ENCODE data around the gene ZDHHC14.

The ZDHHC14 gene

DNA sequence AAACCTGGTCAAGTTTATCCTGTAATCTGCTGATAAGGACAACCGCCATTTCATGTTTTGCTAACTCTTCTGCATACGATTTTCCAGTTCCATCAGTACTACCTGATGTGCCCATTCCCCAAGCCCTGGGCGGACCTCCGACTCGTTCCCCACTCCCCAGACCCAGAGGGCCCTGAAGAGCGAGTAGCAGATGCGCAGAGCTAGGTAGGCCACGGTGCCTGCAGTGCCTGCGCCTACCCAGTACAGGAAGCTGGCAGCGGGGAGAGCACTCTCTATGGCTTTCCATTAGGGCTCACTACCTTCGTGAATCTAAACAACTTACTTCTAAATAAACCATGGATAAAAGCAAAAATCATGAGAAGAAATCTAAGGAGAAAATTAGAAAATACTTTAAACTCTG, 14.3 kb upstream of the ZDHHC14 start:
- no peak overlapping the region for H2AFZ ChIP-seq (ENCODE audit: low read depth)
- no peak overlapping the region for H3K4me2 ChIP-seq
- H4K20me1 ChIP-seq (ENCODE audit: insufficient read depth): no peaks in the 10 kb centered on the region
- H3K27me3 ChIP-seq (ENCODE audit: insufficient read depth, low read depth): peaks cover 31% of the 10 kb centered on the region
- no peak overlapping the region for H3K4me3 ChIP-seq (IDR thresholded peaks at IDR 0.05; ENCODE audit: insufficient read depth, low read depth, low read length)
- H3K79me2 ChIP-seq (ENCODE audit: insufficient read depth, low read depth): no peaks in the 10 kb centered on the region
- no peaks in the 10 kb centered on the region for H3K36me3 ChIP-seq (ENCODE audit: insufficient read depth)
- H3K9ac ChIP-seq: no peak overlapping the region
- no peak overlapping the region for H3K27ac ChIP-seq
- peaks cover 22% of the 10 kb centered on the region for H3K4me1 ChIP-seq (ENCODE audit: low read depth, poor library complexity, severe bottlenecking)
- TF ChIP-seq, protein P1, sequence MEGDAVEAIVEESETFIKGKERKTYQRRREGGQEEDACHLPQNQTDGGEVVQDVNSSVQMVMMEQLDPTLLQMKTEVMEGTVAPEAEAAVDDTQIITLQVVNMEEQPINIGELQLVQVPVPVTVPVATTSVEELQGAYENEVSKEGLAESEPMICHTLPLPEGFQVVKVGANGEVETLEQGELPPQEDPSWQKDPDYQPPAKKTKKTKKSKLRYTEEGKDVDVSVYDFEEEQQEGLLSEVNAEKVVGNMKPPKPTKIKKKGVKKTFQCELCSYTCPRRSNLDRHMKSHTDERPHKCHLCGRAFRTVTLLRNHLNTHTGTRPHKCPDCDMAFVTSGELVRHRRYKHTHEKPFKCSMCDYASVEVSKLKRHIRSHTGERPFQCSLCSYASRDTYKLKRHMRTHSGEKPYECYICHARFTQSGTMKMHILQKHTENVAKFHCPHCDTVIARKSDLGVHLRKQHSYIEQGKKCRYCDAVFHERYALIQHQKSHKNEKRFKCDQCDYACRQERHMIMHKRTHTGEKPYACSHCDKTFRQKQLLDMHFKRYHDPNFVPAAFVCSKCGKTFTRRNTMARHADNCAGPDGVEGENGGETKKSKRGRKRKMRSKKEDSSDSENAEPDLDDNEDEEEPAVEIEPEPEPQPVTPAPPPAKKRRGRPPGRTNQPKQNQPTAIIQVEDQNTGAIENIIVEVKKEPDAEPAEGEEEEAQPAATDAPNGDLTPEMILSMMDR (conservative IDR thresholded peaks at IDR 0.05; ENCODE audit: low read depth, low read length): no peak

DNA sequence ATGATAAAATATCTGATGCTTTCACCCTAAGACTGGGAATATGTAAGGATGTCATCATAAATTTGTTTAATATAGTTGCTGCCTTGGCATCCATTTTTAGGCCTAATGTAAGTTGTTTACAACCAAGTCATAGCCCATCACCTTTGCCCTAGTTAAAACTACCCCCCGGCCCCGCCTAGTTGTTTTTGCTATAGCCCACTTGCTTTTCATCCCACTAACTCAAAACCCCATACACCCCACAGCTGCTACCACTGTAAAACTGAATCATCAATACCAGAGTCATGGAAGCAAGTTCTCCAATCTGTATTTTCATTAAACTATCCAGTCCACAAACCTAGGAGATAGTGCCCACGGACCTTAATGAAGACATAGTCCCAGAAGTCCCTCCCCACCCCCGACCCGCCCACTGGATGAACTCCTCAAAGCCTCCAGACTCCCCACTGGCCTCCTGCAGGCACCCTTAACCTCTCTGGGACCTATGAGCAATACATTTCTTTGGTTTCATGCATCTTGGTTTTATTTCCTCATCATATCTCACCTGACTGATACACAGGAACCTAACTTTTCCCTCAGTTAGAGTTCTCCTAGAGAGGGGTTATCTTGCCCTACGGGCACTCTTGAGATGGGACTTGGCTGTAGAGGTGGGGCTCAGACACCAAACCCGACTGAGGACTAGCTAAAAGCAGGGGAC, 12.5 kb upstream of the ZDHHC14 start:
- H3K27me3 ChIP-seq (ENCODE audit: insufficient read depth, low read depth): peaks cover 34% of the 10 kb centered on the region
- no peak overlapping the region for H3K9ac ChIP-seq
- TF ChIP-seq, protein P1 (conservative IDR thresholded peaks at IDR 0.05; ENCODE audit: low read depth, low read length): no peak
- no peaks in the 10 kb centered on the region for H4K20me1 ChIP-seq (ENCODE audit: insufficient read depth)
- H3K4me2 ChIP-seq: no peak overlapping the region; the same call in 1 of the 2 replicates
- H3K4me1 ChIP-seq (ENCODE audit: low read depth, poor library complexity, severe bottlenecking): peaks cover 22% of the 10 kb centered on the region
- H3K79me2 ChIP-seq (ENCODE audit: insufficient read depth, low read depth): no peaks in the 10 kb centered on the region
- H3K36me3 ChIP-seq (ENCODE audit: insufficient read depth): no peaks in the 10 kb centered on the region
- no peak overlapping the region for H3K4me3 ChIP-seq (IDR thresholded peaks at IDR 0.05; ENCODE audit: insufficient read depth, low read depth, low read length)
- no peak overlapping the region for H3K27ac ChIP-seq
- H2AFZ ChIP-seq (ENCODE audit: low read depth): no peak overlapping the region

DNA sequence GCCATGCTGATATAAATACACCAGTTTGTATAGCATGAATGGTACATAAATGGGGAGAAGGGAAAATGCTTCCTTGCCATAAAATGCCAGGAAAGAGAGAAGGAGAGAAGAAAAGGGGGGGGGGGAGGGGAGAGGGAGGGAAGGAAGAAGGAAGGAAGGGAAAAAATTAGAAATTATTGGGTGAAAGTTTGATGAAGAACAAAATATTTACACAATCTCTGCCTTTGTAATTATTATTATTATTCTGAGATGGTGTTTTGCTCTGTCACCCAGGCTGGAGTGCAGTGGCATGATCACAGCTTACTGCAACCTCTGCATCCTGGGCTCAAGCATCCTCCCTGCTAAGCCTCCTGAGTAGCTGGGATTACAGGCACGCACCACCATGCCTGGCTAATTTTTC, 10.2 kb upstream of the ZDHHC14 start:
- no peak overlapping the region for H3K9ac ChIP-seq
- no peaks in the 10 kb centered on the region for H4K20me1 ChIP-seq (ENCODE audit: insufficient read depth)
- H3K4me3 ChIP-seq (IDR thresholded peaks at IDR 0.05; ENCODE audit: insufficient read depth, low read depth, low read length): no peak overlapping the region
- H3K4me2 ChIP-seq: no peak overlapping the region
- no peaks in the 10 kb centered on the region for H3K79me2 ChIP-seq (ENCODE audit: insufficient read depth, low read depth)
- peaks cover 22% of the 10 kb centered on the region for H3K4me1 ChIP-seq (ENCODE audit: low read depth, poor library complexity, severe bottlenecking)
- peaks cover 34% of the 10 kb centered on the region for H3K27me3 ChIP-seq (ENCODE audit: insufficient read depth, low read depth)
- no peak overlapping the region for H3K27ac ChIP-seq
- H3K36me3 ChIP-seq (ENCODE audit: insufficient read depth): no peaks in the 10 kb centered on the region
- TF ChIP-seq, protein P1 (conservative IDR thresholded peaks at IDR 0.05; ENCODE audit: low read depth, low read length): no peak
- H2AFZ ChIP-seq (ENCODE audit: low read depth): no peak overlapping the region

DNA sequence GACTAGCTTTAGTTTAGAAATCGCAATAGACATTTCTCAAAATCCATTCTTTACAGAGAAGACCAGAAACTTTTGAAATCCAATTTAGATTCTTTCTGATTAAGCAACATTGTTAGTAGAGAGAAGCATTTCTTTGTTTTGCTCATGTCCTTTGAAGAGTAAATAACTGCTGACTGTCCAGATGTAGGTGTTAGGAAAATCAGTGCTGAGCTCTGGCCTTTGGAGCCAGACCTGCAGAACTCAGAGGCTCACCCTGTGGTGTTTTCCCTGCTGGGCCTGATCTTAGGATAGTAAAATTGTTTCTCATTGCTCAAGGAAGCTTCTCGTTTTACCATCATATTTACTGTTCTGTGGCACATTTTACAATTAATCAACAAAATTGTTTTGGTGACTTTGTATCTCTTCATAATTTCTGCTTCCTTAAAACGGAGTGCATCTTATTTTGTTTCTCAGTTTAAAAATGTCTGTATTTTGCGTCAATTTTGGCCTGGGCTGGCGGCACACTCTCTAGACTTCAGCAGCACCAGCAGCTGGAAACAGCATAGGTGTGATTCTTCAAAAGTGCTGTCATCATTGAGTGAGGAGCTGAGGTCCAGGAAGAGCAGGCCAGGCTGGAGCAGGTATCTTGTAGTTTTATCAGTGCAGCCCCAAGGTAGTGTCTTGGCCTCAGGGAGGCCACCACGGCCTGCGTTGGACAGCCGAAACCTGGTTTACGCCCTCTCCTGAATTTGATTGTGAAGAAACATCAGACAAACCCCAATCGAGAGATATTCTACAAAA, 8.3 kb upstream of the ZDHHC14 start:
- TF ChIP-seq, protein P1 (conservative IDR thresholded peaks at IDR 0.05; ENCODE audit: low read depth, low read length): no peak
- Histone ChIP-seq H3K4me3 (IDR thresholded peaks at IDR 0.05; ENCODE audit: insufficient read depth, low read depth, low read length) (no peak overlapping the region), H3K4me1 (ENCODE audit: low read depth, poor library complexity, severe bottlenecking) (peaks cover 22% of the 10 kb centered on the region)

More for the DNA sequence above, 8.3 kb upstream of the ZDHHC14 start:
- H3K36me3 ChIP-seq (ENCODE audit: insufficient read depth): no peaks in the 10 kb centered on the region
- no peaks in the 10 kb centered on the region for H4K20me1 ChIP-seq (ENCODE audit: insufficient read depth)
- no peak overlapping the region for H3K4me2 ChIP-seq
- H3K27ac ChIP-seq: no peak overlapping the region
- no peaks in the 10 kb centered on the region for H3K79me2 ChIP-seq (ENCODE audit: insufficient read depth, low read depth)
- H2AFZ ChIP-seq (ENCODE audit: low read depth): no peak overlapping the region
- H3K9ac ChIP-seq: no peak overlapping the region
- peaks cover 27% of the 10 kb centered on the region for H3K27me3 ChIP-seq (ENCODE audit: insufficient read depth, low read depth)
